HG03135 (cell line): Measurements from ENCODE around the gene CCDC192.
"Not testable (repeated sequence)": the region's sequence is repeated elsewhere in the genome, so short reads cannot be mapped to it uniquely, and the experiment has no call there.

ENCODE experiments used
- ATAC-seq: cut with Tn5 transposase; IDR thresholded peaks from one replicate; pipeline ENCODE4 v1.9.1; 2021; ENCODE audit warnings: mild to moderate bottlenecking, moderate library complexity; ENCODE audit not compliant: unreplicated experiment

CCDC192 gene

DNA sequence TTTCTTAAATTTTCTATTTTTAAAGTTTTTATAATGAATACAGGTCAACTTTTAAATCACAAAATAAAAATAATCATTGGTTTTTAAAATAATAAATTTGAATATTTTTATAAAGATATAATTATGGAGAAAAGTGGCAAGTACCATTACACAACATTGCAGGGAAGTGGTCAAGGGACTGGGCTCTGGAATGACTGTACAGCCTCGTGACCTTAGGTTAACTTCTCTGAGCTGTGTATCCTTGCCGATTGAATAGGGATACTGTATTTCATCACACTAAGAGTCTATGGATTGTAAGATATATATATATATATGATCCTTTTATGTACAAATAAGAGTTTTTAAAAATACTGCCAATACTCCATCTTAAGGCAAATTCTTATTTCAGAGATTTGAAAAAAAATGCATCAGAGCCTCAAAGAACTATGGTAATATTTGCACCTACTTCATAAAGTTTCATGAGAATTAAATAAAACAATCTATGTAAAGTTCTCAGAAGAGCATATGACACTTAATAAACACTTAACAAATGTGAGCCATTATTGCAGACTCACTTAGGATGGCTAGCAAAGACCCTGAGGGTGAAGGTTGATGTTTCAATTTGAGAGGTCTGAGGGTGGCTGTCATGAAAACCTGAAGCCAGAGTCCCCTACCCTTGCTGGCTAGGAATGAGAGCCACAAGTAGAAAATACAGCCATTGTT, 136.5 kb downstream of the CCDC192 start:
- ATAC-seq: peak; percentile 47

DNA sequence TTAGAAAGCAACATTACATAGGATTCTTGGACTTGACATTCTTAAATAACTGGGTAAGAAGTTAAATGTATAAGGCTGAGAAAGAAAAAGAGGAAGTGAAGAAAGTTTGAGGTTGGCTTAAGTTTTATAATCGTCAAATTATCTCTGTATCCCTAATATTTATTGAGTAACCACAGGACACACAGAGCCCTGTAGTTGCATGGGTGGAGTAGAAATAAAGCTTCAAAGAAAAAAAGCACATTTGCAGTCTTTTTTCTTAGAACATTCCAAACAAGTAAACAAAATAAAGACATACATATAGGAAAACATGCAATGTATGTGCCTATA, 137.0 kb downstream of the CCDC192 start:
- ATAC-seq: peak; percentile 88

DNA sequence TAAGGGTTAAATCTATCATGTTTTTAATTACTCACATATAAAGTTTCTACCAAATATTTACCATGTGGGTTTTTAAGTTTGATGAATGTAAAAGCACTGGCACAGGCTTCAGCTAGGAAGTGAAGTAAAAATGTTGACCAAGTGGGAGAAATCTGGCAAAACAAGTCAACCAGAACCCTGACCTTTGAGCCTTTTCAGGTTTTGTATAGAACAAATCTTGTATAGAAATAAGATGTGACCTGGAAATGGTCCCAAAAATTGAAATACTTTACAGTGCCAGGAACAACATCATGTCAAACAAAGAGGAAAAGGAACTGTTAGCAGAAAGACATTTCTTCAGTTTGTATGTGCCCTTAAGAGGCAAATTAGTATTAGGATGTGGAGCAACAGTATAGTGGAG, 137.6 kb downstream of the CCDC192 start:
- no peak for ATAC-seq

DNA sequence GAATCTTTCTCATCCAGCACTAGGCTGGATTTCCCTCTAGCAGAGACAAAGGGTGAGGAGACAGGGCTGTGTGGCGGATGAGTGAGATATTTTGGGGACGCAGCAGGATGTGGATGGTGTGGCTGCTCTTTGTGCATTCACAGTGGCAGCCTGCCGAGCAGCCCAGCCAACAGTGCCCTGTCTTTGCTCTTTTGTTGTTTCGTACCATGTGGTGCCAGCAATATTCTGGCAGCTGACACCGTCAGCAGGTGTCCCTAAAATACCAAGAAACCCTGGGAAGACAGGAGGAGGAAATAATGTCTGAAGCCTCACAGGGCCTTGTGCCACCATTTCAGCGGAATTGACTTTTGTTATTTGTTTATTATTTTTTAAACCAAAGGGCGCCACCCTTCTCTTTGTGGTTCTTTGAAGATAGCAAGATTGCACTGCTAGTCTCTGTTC, 141.4 kb downstream of the CCDC192 start:
- no peak for ATAC-seq

DNA sequence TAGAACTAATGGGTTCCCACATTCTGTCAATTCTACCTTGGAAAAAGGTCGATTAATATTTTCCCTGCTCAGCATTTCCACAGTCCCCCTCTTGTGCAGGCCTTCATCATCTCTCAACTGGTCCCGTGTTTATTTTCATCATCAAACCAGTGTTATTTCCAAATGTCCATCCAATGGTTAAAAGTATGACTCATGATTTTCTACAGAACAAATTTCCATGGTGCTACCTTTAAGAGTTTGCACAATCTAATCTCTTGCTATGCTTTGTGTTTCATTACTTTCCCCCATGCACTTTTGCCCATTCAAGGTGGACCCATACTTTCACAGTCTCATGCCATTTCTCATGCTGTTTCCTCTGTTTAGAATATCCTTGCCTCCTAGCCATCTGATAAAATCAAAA, 143.7 kb downstream of the CCDC192 start:
- ATAC-seq: no peak

DNA sequence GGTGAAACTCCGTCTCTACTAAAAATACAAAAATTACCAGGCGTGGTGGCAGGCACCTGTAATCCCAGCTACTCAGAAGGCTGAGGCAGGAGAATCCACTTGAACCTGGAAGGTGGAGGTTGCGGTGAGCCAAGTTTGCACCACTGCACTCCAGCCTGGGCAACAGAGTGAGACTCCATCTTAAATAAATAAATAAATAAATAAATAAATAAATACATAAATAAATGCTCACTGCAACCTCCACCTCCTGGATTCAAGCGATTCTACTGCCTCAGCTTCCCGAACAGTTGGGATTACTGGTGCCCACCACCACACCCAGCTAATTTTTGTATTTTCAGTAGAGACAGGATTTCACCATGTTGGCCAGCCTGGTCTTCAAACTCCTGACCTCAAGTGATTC, 144.4 kb downstream of the CCDC192 start:
- ATAC-seq: not testable (repeated sequence)

DNA sequence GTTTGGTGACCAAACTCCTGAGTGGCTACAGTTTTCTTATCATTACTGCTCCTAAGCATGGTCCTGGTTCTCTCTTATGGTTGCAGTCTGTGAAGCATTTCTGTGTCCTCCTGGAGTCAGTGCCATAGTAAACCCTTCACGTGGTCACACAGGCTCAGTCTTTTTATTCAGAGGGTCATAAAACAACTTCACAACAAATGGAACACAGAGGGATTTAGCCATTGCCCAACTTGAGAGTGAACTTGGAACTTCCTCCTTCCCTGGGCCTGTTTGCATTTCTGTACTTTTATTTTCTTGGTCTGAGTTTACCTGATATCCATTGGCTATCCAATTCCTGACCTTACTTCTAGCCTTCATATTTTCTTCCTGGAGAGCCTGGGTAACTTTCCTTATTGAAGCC, 144.9 kb downstream of the CCDC192 start:
- no peak for ATAC-seq

DNA sequence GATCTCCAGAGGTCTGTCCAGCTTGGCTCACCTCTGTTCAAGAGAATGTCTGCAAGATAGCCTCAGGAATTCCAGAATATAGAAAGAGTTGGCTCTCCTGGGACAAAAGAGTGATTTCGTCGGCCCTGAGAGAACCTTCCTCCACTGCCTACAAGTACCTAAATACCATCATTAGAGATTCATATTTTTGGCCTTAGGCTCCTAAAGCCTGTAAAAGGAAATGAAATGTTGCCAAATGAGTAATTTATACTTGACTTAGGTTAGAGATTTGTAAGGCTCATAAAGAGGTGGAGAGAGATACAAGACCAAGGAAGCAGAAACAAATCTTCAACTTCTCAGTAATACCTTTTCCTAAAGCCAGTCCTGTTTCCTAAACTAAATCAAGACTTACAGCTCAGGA, 146.2 kb downstream of the CCDC192 start:
- ATAC-seq: no peak

DNA sequence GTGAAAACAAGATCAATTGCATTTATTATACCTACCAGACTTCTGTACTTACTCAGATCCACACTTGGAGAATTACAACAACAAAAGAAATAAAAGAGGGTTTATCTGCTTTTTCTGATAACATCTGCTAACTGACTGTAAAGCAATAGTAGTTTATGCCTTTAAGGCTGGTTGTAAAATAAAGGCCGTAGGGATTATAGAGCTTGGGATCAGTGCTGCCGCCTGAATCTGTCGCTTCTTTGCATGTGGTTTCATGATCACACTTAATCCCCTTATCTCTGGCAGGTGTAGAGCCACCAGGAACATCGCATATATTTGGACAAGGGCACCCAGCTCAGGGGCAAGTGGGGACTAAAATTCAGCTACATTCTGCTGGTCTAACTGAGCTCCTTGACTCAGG, 146.7 kb downstream of the CCDC192 start:
- ATAC-seq: no peak

DNA sequence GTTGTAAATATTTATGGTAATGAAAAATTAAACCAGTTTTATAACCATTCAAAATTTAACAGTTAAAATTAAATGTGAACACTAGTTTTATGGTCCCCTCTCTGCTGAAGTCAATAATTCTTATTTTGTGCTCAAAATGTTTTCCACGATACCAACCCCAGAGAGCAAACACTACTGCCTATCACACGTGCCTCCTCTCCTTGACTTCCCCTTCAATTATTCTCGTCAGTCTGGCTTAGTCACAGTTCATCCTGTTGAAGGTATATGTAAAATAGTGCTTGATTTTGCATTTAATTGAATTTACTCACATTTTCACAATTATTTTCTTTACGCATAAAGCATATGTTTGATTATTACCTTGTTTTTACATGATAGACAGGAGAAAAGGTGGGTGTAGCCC, 148.8 kb downstream of the CCDC192 start:
- ATAC-seq: no peak

DNA sequence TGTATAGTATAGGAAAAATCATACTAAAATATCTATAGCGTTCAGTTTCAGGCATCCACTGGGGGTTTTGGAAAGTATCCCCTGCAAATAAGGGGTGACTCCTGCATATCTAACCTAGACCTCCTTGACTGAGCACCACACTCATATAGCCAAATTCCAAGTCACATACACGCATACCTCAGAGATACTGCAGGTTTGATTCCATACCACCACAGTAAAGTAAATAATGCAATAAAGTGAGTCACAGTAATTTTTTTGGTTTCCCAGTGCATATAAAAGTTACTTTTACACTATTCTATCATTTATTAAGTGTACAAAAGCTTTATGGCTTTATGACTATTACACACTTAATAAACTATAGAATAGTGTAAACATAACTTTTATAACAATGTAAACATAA, 151.3 kb downstream of the CCDC192 start:
- no peak for ATAC-seq

DNA sequence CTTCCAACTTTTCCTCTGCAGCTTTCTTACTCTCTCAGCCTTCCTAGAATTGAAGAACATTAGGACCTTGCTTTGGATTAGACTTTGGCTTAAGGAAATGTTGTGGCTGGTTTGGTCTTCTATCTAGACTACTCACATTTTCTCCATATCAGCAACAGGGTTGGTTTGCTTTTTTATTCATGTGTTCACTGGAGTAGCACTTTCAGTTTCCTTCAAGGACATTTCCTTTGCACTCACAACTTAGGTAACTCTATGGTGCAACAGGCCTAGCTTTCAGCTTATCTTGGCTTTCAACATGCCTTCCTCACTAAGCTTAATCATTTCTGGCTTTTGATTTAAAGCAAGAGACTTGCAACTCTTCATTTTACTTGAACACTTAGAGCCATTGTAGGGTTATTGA, 153.1 kb downstream of the CCDC192 start:
- ATAC-seq: peak; percentile 92

DNA sequence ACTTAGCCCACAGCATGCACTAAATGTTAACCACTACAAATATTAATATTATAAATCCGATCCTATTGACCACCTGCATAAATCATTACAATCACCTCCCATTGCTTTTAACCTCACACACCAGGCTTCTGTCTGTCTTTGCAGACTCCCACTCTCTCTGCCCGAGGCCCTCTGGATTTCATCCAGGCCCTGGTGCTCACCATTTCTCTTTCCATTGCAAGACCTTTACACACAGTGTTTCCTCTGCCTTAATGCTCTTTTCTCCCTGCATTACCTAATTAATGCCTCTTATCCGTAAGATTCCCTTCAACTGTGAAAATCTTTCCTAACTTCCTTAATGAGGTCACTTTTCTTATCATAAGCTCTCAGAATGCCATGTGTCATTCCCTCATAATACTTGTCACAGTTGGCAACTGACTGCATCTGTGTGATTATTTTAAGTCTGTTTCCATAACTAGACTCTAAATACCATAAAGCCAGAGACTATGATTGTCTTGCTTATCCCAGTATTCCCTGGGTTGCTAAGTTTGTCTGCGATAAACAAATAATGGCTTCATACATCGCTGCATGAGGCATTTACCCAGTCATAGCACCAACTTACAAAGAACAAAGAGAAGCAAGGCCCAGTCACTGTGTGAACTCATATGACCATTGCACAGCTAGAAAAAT, 155.1 kb downstream of the CCDC192 start:
- ATAC-seq: no peak

DNA sequence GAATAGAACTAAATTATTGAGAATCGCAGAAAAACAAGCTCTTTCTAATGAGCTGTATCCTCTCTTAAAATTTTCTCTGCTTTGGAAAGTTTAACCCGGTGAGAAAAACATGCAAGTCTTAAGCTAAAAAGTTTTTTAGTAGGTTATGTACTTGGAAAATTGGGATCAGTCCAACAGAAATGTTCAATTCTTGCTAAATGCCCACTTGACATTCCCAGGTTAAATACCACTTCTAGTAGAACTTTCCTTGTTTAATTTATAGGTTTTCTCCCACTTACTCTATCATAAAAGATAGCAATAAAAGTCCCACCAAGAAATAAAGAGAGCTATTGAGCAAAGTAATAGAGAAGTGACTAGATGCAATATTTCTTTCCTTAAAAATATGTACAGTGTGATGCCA, 157.1 kb downstream of the CCDC192 start:
- no peak for ATAC-seq

DNA sequence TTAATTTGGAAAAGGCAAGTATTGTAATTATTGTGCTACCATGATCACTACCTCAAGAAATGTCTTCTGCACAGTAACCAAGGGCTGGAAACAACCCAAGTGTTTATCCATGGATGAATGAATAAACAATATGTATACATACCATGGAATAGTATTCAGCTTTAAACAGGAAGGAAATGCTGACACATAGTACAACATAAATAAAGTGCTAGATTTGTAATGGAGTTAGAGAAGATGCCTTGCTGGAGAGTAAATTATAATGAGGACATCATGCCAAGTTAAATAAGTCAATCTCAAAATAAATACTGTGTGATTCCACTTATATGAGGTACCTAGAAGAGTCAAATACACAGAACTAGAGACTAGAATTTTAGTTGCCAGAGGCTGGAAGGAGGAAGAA, 160.0 kb downstream of the CCDC192 start:
- ATAC-seq: no peak

DNA sequence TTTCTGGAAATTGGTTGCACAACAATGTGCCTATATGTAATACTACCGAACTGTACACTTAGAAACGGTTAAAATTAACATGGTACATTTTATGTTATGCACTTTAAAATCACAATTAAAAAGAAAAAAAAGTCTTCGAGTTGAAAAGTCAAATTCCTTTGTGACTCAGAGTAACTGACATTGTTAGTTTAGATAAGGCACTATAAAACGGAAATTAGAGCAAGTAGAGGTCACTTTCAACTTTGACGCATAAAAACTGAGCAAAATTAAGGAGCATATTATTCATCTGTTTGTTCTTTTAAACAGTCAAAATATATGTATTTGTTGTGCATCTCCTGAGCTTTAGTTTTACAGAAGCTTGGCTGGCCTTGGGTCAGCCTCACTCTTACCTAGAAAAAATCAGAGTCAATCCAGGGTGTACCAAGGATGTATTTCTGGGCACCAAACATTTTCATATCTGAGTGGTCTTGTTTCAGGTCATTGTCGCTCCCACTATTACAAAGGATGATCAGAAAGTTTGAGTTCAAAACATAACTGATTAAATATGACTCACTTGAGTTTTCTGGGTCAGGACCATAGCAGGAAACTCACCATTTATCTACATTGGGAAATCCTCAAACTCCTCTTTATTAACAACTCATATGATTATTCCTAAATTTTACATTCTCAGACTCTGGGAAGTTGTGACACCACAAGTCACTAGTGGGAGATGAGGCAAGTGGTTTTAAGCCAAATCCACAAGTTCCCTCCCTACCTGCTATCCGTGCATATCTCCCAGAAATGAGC, 160.6 kb downstream of the CCDC192 start:
- no peak for ATAC-seq

DNA sequence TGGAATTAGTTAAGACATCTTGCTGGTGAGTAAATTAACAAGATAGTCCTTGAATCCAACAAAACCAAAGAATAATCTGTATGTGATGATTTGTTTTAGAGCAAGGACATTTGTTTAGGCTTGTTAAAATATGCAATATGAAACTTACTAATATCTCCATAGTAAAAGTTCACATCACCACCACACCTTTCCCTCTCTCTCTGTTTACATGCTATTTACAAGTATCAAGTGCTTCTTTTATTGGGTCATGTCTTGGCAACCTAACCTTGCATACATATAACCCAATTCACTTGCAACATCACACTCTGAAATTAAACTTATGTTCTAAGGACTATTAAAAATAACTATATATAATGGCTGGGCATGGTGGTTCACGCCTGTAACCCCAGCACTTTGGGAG, 161.3 kb downstream of the CCDC192 start:
- ATAC-seq: no peak

DNA sequence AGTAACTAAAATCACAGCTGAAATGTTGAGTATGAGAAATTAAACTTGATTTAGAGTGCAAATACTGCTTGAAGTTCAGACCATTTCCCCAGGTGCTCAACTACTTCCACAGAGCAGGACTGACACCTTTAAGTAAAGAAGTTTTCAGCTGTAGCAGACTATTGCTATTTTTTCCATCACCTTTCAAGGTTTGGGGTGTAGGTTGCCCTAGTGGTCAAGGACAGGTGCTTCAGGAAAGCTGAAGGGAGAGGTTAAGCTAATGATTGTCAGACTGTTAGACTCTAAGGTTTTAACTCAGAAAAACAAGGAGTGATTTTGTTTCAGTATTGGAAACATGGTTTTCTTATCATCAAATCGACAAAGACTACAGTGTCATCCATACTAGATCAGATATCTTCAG, 162.1 kb downstream of the CCDC192 start:
- peak; percentile 80 for ATAC-seq

DNA sequence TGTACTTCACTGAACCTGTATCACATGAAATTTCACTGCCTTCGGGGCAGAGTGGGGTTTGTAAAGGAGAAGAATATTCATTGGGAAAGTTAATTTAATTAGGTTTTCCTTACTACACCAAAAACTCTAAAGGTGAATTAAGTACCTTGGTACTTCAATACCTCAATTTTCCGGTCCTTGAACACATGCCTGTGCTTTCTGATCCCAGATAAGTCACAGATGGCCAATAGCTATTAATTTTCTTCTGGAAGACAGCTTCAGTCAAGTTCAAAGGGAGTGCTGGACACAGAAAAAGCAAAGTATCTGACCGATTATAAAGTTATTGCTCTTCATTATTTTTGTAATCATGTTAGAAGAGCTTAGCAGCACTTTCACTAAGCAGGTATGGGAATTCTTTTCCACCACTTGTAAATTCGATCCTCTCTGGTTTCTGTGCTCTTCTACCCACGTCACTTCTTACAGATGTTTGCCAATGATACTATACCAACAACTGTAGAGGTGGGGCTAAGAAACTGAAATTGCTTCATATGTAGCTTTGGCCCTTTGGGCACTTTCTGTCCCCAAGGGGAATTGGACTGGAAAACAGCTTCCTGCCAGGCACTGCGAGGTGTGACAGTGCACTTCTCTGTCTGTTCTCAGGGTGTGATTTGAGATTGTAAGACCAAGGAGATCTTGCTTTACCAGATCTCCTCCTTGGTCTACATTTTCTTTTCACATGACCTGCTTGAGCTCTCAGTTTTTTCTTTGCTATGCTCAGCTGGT, 164.0 kb downstream of the CCDC192 start:
- peak; percentile 55 for ATAC-seq

DNA sequence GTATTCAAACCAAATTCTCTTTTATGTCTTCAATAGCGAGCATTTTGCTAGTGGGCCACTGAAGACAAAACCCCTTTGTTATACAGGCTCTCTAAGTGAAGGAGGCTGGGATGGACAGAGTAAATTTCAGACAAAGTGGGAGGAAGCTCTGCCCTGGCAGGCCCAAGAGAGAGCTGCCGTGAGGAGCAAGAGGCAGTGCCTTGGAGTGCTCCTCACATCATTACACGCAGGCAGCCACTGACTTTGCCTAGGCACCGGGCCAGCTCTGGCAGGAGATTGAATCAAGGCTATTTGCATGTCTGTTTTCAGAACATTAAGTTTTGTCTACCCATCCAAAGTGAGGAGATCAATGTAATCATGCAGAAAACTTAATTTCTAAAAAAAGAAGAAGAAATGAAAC, 167.7 kb downstream of the CCDC192 start:
- peak; percentile 50 for ATAC-seq

DNA sequence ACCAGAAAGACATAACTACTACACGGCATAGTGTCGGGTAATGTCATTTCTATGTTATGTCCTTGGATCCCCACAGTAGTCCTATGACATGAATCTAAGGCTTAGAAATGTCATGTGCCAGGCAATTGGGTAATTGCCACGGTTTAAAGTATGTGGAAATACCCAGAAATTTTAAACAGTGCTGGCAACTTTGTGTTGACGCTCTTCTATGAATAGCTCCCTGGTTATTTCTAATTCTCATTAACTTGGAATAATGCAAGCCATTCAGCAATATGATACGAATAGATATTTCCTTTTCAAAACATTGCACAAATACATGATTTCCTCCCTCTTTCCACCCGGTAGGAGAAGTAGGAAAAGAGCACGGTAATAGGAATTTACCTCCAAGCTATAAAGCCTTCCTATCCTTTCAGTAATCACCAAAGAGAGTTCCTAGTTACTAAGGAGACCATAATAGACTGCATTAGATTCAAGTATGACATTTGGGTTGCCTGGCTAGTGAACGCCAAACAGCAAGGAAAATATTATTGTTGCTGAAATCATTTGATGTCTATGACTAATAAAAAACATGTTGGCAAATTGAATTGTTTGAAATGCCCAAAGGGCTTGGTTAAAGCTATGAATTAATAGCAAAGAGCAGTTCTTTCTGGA, 168.4 kb downstream of the CCDC192 start:
- ATAC-seq: no peak
